Measurements from ENCODE around the gene EHBP1.
A peak's percentile ranks its signal among the peaks of the same experiment; 100 is the strongest.
"Not testable (repeated sequence)": the region's sequence is repeated elsewhere in the genome, so short reads cannot be mapped to it uniquely, and the experiment has no call there.

EHBP1 gene

DNA sequence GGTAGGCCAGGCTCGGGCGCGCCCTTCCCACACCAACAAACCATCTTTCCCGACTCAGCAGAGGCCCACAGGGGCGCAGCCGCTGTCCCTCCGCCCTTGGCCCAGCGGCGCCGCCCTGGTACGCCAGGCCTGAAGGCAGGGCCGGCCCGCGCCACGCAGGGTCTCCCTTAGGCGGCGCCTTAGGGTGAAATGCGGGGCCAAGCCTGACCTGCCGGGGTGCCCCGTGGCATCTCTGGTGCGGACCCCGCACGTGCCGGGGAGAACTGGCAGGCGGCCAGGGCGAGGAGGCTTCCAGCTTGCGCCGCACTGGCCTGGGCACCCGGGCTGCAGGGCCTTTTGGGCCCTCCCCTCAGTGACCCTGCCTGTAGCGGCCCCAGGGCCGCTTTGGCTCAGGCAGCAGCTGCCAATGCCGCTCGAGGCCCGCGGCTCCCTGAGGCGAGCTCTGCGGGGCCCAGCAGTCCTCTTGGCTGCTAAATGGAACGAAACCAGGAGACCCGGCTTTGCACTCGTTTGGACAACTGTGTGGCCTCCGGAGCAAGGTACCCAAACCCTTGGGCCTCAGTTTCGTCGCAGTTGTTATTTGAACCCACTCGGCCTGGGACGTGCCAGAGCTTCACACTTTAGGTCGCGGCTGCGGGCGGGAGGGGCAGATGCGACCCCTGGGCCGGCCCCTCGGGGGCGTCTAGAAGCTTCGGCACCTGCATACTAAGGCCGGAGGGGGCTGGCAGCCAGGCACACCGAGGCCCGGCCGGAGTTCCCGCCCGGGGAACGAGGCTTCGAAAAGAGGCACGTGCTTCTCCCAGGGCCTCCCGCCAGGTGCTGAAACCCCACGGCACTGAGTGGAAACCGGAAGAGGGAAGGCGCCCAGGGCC lies 353.6 kb downstream of the EHBP1 start:
- DNase-seq (ENCODE audit: low spot score) (no peak), FAIRE-seq (no peak)

DNA sequence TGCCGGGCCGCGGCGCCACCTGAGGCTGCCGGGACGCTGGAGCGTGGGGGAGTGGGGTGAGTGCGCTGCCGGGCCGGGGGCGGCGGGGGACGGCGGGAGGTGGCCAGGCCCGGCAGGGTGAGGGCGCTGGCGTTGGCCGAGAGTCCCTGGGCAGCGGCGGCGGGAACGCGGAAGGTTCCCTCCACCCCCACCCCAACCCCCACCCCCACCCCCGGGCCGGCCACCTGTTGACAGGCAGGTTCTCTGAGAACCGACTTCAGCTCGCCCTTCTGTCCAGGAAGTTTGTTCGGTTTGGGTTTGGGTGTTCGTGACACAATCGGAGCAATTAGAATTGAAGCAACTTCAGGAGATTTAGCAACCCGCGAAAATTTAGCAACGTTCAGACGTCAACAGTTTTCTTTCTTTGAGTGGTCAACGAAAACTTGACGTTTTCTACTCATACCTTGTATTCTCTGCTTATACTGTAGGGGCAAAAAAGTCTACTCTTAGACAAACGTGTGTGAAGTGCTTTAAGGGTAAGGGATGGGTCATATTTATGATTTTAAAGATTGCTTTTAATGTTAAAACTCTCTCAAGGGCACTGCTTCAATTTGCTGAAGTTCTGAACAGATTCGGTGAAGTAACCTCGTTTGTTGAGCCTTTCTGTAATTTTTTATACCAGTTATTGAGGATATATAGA lies 354.4 kb downstream of the EHBP1 start:
- DNase-seq (ENCODE audit: low spot score) (no peak), FAIRE-seq (no peak)

DNA sequence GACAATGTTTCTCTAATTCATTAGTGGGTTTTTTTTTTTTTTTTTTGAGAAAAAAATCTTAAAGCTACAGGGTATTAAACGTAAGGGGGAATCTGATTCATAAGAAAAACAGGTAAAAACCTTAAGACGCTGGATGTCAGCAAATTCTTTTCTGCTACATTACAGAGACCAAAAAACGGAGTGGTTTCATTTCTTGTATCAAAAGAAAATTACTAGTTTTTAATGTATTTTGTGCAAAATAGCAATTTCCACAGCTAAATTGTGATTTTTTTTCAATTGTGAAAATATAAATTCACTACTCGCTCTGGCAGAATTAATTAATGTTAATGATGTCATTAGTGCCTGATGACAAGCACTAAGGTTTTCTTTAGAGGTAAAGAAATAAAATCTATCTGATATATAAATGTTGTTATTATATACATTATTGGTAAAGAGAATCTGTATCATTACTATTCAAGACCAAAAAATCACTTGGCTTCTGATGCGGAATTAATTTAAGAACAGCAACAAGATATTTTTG lies 355.0 kb downstream of the EHBP1 start:
- DNase-seq (ENCODE audit: low spot score) (no peak), FAIRE-seq (no peak)

DNA sequence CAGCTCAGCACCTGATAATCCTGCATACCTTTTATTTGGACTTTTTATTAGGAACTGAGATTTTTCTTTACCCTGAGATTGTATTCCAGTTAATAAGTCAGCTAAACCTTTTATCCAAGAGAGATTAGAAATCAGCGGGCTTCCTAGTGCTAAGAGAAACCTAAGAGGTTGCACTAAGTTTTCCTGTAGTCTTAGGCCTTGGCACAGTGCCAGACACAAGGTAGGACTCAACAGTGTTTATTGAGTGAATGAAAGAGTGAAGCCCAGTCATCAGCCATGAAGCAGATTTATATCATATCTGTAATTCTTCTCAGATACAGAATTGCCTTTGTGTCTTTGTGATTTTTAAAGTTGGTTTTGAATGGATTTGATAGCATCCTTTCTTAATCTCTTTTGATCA lies 358.7 kb downstream of the EHBP1 start:
- FAIRE-seq (no peak), DNase-seq (ENCODE audit: low spot score) (no peak)

DNA sequence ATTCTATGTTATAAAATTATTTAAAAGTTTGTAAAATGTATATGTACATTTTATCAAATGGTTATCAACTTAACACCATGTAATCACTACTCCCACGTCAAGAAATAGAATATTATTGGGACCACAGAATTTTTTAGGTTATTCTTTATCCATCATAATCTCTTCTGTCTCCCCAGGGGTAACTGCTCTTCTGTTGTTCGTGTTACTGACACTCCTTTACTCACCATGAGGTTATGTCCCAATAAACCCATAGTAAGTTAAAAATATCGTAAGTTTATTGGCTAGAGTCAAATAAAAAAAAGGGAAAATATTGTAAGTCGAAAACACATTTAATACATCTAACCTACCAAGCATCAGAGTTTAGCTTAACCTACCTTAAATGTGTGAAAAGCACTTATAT lies 359.1 kb downstream of the EHBP1 start:
- no peak for FAIRE-seq
- no peak for DNase-seq (ENCODE audit: low spot score)

DNA sequence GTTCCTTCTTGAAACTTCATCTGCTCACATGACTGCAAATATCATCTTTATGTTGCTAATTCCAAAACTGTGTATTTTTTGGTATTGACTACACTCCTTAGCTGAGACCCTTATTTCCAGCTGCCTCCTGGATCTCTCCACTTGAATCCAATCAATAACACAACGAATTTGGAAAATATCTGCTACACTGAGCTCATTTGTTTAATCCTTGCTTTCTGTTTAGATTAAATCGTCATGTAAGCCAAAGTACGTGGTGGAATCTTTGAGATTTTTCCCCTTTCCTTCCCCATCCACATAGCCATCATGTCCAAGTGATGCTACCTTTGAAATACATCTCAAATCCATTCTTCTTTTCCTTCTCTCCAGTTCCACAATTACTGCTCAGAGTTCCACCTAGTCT lies 360.8 kb downstream of the EHBP1 start:
- no peak for DNase-seq (ENCODE audit: low spot score)
- no peak for FAIRE-seq

DNA sequence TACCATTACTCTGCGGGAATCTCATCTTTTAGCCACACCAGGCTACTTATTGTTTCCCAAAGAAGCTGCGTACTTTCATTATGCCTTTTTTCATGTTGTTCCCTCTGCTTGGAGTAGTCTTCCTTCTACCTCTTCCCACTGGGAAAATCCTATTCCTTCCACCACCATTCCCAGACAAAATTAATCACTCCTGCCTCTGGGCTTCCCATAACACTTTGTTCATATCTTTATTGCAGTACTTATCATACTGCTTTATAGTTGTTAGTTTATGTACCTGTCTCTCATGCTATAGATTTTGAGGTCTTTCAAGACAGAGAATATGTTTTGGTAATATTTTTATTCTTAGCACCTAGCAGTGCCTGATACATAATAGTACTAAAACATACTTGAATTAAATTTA lies 361.3 kb downstream of the EHBP1 start:
- DNase-seq (ENCODE audit: low spot score) (no peak), FAIRE-seq (no peak)

DNA sequence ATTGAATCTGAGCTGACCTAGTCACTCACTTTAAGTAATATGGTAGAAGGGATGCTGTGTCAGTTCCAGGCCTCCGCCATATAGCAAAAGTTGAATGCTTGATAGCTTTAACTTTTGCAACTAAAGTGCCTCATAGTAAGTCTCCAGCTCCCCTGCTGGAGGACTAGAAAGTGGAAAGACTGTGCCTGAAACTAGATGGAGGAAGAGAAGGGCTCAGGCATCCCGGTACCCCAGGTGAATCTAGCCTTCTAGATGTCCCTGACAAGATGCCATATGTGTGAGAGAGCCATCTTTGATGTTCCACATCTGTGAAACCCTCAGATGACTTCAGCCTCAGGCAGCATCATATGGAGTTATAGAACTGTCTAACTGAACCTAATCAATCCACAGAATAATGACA lies 366.2 kb downstream of the EHBP1 start:
- DNase-seq (ENCODE audit: low spot score), result no peak
- FAIRE-seq, result no peak

DNA sequence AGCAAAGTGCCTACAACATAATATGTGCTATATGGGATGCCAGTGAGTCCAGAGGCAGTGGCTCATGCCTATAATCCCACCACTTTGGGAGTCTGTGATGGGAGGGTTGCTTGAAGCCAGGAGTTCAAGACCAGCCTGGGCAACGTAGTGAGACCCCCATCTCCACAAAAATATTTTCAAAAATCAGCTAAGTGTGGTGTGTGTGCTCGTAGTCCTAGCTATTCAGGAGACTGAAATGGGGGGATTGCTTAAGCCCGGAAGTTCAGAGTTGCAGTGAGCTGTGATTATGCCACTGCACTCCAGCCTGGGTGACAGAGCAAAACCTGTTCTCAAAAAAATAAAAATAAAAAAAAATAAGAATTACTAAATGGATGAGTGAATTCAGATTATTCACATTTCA lies 368.5 kb downstream of the EHBP1 start:
- no peak for FAIRE-seq

DNA sequence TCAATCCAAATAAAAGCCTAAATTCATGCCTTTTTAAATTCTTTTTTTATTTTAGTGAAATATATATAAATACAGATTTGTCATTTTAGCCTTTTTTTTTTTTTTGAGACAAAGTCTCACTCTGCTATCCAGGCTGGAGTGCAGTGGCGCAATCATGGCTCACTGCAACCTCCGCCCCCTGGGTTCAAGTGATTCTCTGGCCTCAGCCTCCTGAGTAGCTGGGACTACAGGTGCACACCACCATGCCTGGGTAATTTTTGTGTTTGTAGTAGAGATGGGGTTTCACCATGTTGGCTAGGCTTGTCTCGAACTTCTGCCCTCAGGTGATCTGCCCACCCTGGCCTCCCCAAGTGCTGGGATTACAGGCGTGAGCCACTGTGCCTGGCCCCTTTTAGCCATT lies 368.9 kb downstream of the EHBP1 start:
- FAIRE-seq; DNase-seq (ENCODE audit: low spot score): not testable (repeated sequence)

More for the DNA sequence above, 368.5 kb downstream of the EHBP1 start:
- DNase-seq (ENCODE audit: low spot score), result no peak

DNA sequence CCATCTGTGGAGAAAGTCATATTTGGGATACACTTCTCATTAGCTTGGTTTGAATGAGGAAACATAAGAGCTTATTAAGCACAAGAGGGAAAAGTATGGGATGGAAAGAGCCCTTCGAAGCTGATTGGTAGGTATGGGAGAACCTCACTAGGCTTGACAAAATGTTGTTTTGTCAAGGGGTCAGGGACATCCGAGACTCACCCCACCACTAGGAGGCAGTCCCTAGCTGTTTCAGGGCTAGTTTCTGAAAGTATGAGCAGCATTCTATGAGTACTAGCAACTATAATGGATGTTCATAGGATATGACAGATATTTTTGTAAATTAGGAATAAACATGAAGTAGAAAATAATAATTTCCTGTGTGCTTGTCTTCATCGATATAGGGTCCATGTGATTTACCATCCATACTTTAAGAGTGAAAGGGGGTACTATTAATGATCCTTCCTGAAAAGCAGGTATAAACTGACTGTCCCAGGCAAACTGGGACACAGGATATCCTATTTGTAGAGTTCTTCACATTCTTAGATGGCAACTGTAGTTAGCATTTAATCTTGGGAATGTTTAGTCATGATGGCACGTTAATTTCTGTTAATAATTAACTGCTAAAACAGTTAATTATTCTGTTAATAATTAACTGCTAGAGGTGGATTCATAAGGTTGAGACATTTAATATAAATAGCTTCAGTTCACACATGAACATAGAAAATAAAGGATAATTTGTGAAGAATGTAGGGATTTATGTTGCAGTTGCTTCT lies 373.5 kb downstream of the EHBP1 start:
- no peak for DNase-seq (ENCODE audit: low spot score)
- no peak for FAIRE-seq

DNA sequence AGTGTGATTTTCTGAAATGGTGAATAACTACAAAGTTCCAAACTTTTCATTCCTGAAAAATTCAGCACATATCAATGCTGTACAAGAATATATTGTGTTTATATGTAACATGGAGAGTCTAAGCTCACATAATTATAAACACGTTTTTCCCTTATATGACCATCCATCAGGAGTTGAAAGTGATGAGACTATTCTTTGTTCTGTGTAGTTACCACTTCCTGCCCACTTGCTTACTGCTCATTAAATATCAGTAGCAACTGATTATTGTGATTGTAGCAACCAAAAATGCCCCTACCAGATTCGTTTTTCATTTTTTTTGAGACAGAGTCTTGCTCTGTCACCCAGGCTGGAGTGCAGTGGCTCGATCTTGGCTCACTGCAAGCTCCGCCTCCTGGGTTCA lies 375.9 kb downstream of the EHBP1 start:
- DNase-seq (ENCODE audit: low spot score) (no peak), FAIRE-seq (no peak)

DNA sequence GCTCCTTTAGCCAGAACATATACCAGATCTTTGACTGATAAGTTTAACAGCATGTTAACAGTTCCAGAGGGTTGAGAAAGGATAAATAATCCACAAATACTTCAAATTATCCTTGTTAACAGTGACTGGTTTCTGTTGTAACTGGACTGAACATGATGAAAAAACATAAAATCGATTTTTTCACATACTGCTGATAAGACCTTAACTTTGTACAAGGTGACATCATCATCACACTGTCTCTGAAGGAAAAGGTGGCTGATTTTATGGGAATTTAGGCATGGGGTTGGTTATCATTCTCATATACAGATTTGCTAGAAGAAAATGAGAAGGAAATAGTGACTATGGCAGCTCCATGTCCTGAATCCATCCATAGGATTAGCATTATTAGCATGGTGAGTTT lies 381.2 kb downstream of the EHBP1 start:
- DNase-seq (ENCODE audit: low spot score), result no peak
- no peak for FAIRE-seq

DNA sequence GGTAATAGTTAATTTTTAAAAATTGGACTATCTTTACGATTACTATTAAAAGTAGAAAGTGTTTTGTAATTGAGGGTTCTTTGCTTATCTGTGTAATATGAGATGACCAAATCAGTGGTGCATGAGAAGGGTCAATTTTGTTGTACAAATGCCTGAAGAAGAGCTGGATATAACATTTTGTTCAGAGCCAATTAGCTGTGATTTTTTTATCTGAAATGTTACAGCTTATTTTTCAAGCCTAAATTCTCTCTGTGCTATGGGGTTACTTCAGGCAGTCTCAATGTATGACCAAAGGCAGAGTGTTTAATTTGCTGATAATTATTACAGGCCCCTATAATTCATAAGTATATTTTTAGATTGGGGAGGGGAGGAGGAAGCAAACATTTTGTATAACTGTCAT lies 386.9 kb downstream of the EHBP1 start:
- DNase-seq (ENCODE audit: low spot score) (no peak), FAIRE-seq (no peak)

DNA sequence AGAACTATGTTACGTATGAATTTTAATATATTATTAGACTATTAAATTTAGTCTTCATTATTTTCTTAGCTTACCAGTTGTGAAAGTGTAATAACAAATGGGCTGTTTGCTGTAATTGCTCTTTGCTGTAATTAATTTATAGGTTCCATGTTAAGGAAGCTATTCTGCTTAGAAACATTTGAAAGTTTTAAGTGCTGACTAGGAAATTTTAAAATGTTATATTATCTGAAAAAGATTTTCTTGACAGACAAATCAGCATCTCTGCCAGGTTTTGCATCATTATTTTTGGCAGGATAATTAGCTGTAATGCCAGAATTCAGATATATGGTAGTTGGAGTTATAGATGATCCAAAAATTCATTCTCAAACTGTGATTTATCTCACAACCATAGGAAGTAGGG lies 387.3 kb downstream of the EHBP1 start:
- no peak for DNase-seq (ENCODE audit: low spot score)
- no peak for FAIRE-seq

DNA sequence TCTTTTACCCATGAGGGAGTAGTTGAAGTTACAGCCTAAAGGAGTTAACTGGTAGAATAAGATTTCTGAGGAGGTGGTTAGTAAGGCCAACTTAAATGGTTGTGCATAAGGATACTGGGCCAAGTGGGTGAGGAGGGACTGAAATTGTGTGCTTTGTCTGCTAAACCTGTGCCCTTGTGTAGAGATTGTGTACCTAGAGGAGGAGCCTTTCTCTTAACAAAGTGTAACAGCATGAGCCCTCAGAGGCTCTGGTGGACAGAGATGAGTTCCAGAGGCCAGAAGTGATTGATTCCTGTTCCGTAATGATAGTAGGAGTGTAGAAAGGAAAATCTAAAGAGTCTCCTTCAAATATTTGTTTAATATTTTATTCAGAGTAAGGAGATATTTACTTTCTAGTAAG lies 388.0 kb downstream of the EHBP1 start:
- DNase-seq (ENCODE audit: low spot score) (no peak), FAIRE-seq (peak; percentile 48)

All from urothelium cell line (cell line).